Hippocampal formation (tissue), 2 donors: Measurements from ENCODE around the gene C9orf85.
"Not testable (repeated sequence)": the region's sequence is repeated elsewhere in the genome, so short reads cannot be mapped to it uniquely, and the experiment has no call there.

Experiments used
- DNase-seq, 2 donors: peaks; one replicate each; lab custom pipeline; 2025; lab: John Stamatoyannopoulos, UW

Gene C9orf85

GRCh38 chr9:71911061-71911907 lies at the start of gene C9orf85, which contains the start of gene ABHD17B:
TSS of gene C9orf85 (plus strand) at chr9:71911639. CDS start at chr9:71911735, 96 bp downstream.
TSS of gene ABHD17B (minus strand) at chr9:71911193. CDS start at chr9:71875080, 36,113 bp downstream.
- DNase-seq = peak; percentile 99 to 100

DNA sequence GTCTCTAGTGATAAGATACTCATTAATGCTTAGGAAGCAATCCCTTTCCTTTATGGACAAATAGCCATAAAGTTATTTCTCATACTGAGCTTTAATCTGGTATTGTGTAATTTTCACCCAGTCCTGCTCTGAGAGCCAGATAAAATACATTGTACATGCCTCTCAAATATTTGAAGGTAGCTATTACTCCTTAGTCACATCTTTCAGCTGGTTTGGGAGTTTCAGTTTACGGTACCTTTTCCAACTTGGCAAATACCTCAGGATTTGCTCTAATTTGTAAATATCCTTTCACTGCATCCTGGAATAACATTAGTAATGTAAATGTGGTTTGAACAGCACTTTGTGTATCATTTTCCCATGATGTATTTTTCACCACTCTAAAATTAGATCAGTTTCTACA lies 47.8 kb upstream of the C9orf85 start:
- no peak for DNase-seq

DNA sequence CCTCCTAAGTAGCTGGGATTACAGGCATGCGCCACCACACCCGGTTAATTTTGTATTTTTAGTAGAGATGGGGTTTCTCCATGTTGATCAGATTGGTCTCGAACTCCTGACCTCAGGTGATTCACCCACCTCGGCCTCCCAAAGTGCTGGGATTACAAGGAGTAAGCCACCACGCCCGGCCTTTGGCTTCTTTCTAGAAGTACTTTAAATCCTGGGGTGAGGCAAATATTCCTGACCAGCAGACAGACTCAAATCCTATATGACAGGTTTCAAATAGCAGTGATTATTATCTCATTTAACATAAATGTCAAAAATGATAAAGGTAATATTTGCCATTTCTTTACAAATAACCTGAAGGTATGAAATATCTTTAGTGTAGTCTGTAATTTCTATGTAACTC lies 36.1 kb upstream of the C9orf85 start:
- DNase-seq = no peak

DNA sequence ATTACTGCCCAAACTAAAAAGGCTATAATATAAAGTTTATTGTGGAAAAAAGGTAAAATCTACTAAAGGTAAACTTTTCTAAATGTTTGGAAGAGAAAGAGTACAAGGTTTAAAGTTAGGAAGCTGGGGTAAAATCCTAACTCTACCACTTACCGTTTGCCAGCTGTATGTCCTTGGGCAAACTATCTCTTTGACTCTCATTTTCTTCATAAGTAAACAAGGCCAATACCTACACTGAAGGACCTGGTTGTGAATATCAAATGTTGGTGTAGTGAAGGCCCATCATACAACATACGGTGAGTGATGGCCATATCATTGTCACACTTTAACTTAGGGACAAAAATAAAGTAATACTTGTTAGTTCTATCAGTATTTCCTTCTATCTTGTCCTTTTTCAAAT lies 35.3 kb upstream of the C9orf85 start:
- no peak for DNase-seq

GRCh38 chr9:71876829-71877228 lies 34.6 kb upstream of the C9orf85 start:
- DNase-seq = no peak

GRCh38 chr9:71878327-71879274 lies 32.8 kb upstream of the C9orf85 start:
- no peak for DNase-seq

DNA sequence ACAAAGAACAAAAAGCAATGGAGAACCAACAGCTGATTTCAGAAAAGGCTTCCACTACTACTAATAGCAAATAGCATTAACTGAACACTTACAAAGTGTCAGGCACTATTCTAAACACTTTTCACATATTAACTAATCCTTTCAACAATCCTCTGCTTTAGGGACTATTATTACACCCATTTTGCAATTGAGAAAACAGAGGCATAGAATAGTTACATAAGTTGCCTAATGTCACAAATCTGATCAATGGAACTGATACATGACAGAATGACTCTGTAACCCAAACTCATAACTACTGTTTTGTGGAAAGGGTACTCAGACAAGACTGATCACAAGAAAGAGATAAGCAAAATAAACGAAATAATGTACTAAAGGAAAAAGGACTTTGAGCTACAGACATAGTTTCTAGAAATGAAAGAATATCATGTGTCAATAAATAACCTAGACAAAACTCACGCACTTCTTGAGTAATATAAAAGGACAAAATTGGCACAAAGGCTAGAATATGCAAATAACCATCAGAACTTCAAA lies 31.7 kb upstream of the C9orf85 start:
- no peak for DNase-seq

- DNase-seq = no peak
These were observed 27.4 kb upstream of the C9orf85 start for GRCh38 chr9:71884005-71884404.

DNA sequence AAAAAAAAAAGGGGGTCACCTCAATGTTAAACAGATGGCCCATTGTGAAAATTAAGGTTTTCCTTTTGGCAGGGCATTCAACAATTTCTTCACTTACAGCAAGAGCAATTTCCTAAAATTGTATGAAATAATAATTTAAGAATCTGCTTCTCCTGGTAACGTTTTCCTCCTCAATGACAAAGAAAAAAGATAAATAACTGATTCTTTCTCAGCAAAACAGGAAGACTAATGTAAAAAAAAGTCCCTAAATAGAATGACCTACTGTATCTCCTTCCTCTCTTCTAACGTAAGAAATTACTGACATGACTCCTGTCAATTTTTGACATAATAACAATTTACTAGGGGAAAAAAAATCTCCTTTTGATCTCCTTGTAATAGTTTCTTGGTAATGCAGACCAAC lies 26.0 kb upstream of the C9orf85 start:
- DNase-seq = no peak

- no peak for DNase-seq
These were observed 25.4 kb upstream of the C9orf85 start for GRCh38 chr9:71886015-71886414.

GRCh38 chr9:71886541-71886940 lies 24.9 kb upstream of the C9orf85 start:
- DNase-seq = no peak

DNA sequence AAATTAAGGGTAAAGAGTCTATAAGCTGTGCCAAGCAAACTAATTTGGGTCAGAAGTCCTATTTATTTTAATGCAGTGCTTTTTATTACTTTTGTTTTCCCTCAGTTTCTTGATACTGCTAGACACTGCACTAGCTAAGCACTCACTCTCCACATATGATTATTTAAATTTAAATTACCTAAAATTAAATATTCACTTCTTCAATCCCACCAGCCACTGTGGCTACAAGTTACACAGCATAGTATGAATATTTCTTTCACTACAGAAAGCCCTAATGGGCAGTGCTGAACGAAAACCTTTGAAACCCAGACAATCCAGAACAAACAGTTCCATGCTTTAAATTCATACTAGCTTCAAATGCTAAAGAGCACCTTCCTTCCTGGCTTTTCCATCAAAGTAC lies 24.1 kb upstream of the C9orf85 start:
- DNase-seq = no peak

DNA sequence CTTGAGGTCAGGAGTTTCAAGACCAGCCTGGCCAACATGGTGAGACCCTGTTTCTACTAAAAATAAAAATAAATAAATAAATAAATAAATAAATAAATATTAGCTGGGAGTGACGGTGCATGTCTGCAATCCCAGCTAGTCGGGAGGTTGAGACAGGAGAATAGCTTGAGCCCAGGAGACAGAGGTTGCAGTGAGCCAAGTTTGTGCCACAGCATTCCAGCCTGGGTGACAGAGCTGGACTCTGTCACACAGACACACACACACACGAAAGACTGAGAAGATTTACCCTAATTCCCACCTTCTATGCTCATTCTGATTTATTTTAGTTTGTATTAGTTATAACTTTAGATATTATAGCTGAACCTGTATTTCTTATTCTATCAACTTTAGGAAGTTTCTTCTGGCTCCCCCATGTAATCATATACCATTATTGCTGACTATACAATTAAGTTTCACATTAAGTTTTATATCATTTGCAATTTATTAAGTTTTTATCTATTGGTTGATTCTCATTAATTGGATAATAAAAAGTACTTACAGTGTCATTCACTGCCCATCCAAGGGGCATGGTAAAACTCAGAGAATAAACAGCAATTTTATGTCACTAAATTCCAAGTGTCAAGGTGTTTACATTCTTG lies 21.3 kb upstream of the C9orf85 start:
- no peak for DNase-seq

- DNase-seq = no peak
These were observed 19.8 kb upstream of the C9orf85 start for GRCh38 chr9:71891557-71892189.

DNA sequence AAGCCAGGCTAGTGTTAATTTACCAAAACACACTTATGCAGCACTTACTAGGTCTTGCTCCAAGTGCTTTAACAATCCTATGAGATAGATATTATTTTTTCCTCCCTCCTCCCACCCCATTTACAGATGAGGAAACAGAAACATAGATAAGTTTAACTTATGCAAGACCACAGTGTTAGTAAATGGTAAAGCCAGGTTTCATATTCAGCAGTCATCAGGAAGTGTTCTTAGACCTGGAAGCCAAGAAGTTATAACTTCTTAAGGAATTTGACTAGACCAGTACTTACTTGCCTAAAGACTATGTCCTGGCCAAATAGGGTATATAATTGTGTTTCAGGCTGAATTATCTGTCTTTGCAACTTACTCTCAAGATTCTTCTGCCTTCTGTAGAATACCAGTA lies 16.3 kb upstream of the C9orf85 start:
- no peak for DNase-seq

- DNase-seq = no peak
These were observed 15.5 kb upstream of the C9orf85 start for GRCh38 chr9:71895955-71896354.

GRCh38 chr9:71896761-71897160 lies 14.7 kb upstream of the C9orf85 start:
- DNase-seq = no peak

GRCh38 chr9:71897577-71897976 lies 13.9 kb upstream of the C9orf85 start:
- no peak for DNase-seq

DNA sequence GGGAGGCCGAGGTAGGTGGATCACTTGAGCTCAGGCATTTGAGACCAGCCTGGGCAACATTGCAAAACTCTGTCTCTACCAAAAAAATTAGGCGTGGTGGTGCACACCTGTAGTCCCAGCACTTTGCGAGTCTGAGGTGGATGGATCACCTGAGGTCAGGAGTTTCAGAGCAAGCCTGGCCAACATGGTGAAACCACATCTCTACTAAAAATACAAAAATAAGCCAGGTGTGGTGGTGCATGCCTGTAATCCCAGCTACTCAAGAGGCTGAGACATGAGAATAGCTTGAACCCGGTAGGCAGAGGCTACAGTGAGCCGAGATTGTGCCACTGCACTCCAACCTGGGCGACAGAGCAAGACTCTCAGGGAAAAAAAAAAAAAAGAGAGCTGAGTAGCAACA lies 12.7 kb upstream of the C9orf85 start:
- DNase-seq = not testable (repeated sequence)

DNA sequence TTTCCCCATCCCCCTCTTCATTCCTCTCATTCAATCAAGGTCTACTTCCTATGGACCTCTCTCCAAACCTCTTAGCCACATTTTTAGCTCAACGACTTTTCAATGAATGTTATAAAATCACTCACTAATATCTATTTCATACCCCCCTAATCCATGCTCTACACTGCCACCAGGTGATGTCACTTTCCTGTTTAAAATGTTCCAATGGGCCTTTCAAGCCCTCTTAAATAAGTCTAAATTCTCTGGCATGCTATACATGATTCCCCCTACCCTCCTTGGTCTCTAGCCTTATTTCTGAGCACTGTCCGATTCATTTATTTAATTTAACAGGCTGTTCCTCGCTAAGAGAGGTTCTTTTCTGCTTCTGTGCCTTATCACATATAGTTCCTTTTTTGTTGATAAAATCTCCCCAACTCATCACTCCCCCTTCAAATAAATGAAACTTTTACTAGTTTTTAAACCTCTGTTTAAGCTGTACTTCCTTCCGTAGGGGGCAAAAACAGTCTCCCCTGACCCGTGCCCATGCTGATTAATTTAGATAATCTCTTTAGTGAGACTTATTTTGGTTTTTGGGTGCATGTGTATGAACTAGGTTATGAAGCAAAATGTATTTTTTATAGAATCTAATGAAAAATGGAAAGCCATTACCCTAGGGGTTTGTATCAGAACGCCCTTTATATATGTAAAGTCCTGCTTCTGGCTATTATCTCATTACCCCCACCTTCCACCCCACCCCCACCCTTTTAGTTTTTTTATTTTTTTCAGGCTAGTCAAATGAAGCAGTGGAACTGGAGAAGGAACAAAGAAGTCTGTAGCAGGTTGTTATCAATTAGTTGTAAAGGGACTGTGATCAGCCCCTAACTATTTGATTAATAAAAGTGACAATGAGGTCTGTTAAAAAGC lies 9.5 kb upstream of the C9orf85 start:
- DNase-seq = no peak
